ENCODE results near the gene RAB3GAP2. TPM values are rescaled to one million over a fixed set of nuclear protein-coding genes. Genes with fewer than 3 reads are reported as not detected.

RAB3GAP2 gene, protein sequence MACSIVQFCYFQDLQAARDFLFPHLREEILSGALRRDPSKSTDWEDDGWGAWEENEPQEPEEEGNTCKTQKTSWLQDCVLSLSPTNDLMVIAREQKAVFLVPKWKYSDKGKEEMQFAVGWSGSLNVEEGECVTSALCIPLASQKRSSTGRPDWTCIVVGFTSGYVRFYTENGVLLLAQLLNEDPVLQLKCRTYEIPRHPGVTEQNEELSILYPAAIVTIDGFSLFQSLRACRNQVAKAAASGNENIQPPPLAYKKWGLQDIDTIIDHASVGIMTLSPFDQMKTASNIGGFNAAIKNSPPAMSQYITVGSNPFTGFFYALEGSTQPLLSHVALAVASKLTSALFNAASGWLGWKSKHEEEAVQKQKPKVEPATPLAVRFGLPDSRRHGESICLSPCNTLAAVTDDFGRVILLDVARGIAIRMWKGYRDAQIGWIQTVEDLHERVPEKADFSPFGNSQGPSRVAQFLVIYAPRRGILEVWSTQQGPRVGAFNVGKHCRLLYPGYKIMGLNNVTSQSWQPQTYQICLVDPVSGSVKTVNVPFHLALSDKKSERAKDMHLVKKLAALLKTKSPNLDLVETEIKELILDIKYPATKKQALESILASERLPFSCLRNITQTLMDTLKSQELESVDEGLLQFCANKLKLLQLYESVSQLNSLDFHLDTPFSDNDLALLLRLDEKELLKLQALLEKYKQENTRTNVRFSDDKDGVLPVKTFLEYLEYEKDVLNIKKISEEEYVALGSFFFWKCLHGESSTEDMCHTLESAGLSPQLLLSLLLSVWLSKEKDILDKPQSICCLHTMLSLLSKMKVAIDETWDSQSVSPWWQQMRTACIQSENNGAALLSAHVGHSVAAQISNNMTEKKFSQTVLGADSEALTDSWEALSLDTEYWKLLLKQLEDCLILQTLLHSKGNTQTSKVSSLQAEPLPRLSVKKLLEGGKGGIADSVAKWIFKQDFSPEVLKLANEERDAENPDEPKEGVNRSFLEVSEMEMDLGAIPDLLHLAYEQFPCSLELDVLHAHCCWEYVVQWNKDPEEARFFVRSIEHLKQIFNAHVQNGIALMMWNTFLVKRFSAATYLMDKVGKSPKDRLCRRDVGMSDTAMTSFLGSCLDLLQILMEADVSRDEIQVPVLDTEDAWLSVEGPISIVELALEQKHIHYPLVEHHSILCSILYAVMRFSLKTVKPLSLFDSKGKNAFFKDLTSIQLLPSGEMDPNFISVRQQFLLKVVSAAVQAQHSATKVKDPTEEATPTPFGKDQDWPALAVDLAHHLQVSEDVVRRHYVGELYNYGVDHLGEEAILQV (N-terminal part only)
- total RNA-seq = 10 to 100 TPM; 18.0 to 33.4 (median 27.2) TPM
- polyA plus RNA-seq = 10 to 100 TPM in 1 of 2 donors, 1 to 10 TPM in 1; 7.6 to 14.9 TPM
- long read RNA-seq, donor 1, partial matches to known transcripts = 10 of 16 reads
- long read RNA-seq, donor 1, other reads (novel, unspliced or antisense) = 6 of 16 reads
- long read RNA-seq, donor 2, partial matches to known transcripts = 0 of 1 reads
- long read RNA-seq, donor 2, other reads (novel, unspliced or antisense) = 0 of 1 reads
- long read RNA-seq, donor 3, partial matches to known transcripts = 3 of 36 reads
- long read RNA-seq, donor 3, other reads (novel, unspliced or antisense) = 33 of 36 reads

GRCh38 chr1:220272047-220272840 lies at the start of gene RAB3GAP2:
TSS of gene RAB3GAP2 (minus strand) at chr1:220272453. CDS start at chr1:220272337, 116 bp downstream.
- TF ChIP-seq, protein P1, sequence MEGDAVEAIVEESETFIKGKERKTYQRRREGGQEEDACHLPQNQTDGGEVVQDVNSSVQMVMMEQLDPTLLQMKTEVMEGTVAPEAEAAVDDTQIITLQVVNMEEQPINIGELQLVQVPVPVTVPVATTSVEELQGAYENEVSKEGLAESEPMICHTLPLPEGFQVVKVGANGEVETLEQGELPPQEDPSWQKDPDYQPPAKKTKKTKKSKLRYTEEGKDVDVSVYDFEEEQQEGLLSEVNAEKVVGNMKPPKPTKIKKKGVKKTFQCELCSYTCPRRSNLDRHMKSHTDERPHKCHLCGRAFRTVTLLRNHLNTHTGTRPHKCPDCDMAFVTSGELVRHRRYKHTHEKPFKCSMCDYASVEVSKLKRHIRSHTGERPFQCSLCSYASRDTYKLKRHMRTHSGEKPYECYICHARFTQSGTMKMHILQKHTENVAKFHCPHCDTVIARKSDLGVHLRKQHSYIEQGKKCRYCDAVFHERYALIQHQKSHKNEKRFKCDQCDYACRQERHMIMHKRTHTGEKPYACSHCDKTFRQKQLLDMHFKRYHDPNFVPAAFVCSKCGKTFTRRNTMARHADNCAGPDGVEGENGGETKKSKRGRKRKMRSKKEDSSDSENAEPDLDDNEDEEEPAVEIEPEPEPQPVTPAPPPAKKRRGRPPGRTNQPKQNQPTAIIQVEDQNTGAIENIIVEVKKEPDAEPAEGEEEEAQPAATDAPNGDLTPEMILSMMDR (IDR thresholded peaks at IDR 0.05) = no peak
- TF ChIP-seq POLR2A (IDR thresholded peaks at IDR 0.05) = peak; percentile 54
- WGBS, 3 donors = 0 to 1% (median 0%) methylated on average over 41 to 49 of the region's 49 CpGs
- Histone ChIP-seq H3K4me3 (peak within 1 kb of the TSS; percentile 64), H3K4me1 (ENCODE audit: insufficient read depth) (peaks cover 8% of the 10 kb centered on the region), H3K36me3 (no peaks in the 10 kb centered on the region), H3K27ac (peak within 1 kb of the TSS; percentile 46 to 58), H3K9me3 (no peaks in the 10 kb centered on the region), H3K27me3 (no peaks in the 10 kb centered on the region)
- DNase-seq = peak; percentile 92 to 96 (median 94)
- intact Hi-C loops (cut with DNase I) = no loop called here

- H3K27ac ChIP-seq = no peak overlapping the region
- no peak overlapping the region for H3K4me3 ChIP-seq
- DNase-seq = no peak
- H3K36me3 ChIP-seq = no peaks in the 10 kb centered on the region
- intact Hi-C loops (cut with DNase I) = no loop called here
- TF ChIP-seq EP300 (IDR thresholded peaks at IDR 0.05) (no peak), POLR2A (IDR thresholded peaks at IDR 0.05) (no peak)
- TF ChIP-seq, protein P1 (IDR thresholded peaks at IDR 0.05) = no peak
- no peaks in the 10 kb centered on the region for H3K9me3 ChIP-seq
- H3K4me1 ChIP-seq (ENCODE audit: insufficient read depth) = no peaks in the 10 kb centered on the region
- H3K27me3 ChIP-seq = no peaks in the 10 kb centered on the region
- WGBS, 3 donors = 86 to 93% (median 93%) methylated on average over 6 of the region's 6 CpGs
Observed at GRCh38 chr1:220321758-220322157, 49.5 kb upstream of the RAB3GAP2 start.

DNA sequence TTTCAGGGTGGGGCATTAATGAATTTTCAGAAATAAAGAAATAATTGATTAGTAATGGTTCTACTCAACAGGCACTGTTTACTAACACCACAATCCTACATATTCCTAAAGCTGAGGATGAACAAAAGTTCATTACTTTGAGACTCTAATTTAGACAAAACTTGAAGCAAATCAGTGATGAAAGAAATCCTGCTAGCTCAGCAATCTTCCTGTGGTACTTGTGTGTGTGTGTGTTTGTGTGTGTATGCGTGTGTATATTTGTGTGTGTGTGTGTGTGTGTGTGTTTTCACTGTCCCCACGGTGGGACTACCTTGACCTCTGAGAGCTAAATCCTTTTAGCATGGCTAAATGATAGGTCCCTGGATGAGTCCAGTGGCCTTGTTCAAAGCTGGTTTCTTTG lies 48.5 kb upstream of the RAB3GAP2 start:
- no peaks in the 10 kb centered on the region for H3K27me3 ChIP-seq
- no peak for DNase-seq
- intact Hi-C loops (cut with DNase I) = no loop called here
- no peak overlapping the region for H3K4me3 ChIP-seq
- no peak overlapping the region for H3K27ac ChIP-seq
- TF ChIP-seq POLR2A (IDR thresholded peaks at IDR 0.05) = no peak
- no peak for TF ChIP-seq EP300 (IDR thresholded peaks at IDR 0.05)
- TF ChIP-seq, protein P1 (IDR thresholded peaks at IDR 0.05) = no peak
- 66 to 75% (median 71%) methylated on average over 2 of the region's 2 CpGs for WGBS, 3 donors
- H3K4me1 ChIP-seq (ENCODE audit: insufficient read depth) = no peaks in the 10 kb centered on the region
- no peaks in the 10 kb centered on the region for H3K36me3 ChIP-seq
- H3K9me3 ChIP-seq = no peaks in the 10 kb centered on the region

Data from ovary (tissue), 10 donors.